Caco-2 (cell line): Measurements from ENCODE around the gene GABRB3. TPM values are rescaled to one million over a fixed set of nuclear protein-coding genes. Genes with fewer than 3 reads are reported as not detected.

Experiments
- BruUV-seq: library from RNA; stranded (reverse); fragments of 400-500 nt; replicated peaks from 2 replicates; lab custom pipeline; 2021; lab: Mats Ljungman, UMichigan
- CTCF ChIA-PET: fragments of 300-600 bp; sonication (Branson Sonifier 250); formaldehyde crosslinking; loops from one replicate; lab custom pipeline; 2022; ENCODE audit warnings: antibody characterized with exemption; lab: Charles Lee
- POLR2A ChIA-PET: fragments of 300-600 bp; sonication (Branson Sonifier 250); formaldehyde crosslinking; loops from one replicate; lab custom pipeline; 2022; ENCODE audit warnings: antibody characterized with exemption; lab: Charles Lee
- DNase-seq, 2 experiments: peaks; one replicate each; pipeline versions ENCODE4 v3.0.0 to v3.0.0-alpha.2; 2020 to 2022
- H3K27me3 ChIP-seq: replicated peaks from 2 replicates; pipeline ENCODE4 v1.6.0; 2011; ENCODE audit warnings: low read length; ENCODE audit not compliant: control insufficient read depth, insufficient read depth
- H3K36me3 ChIP-seq: 2 replicates; pipeline ENCODE4 v1.5.1; 2011; ENCODE audit warnings: low read length; ENCODE audit not compliant: control insufficient read depth, insufficient read depth
- H3K4me1 ChIP-seq: fragments of 250-450 bp; sonication (Bioruptor Pico); 2 replicates; pipeline ENCODE4 v1.5.1; 2020; ENCODE audit warnings: mild to moderate bottlenecking
- H3K4me3 ChIP-seq: 2 replicates; pipeline ENCODE4 v1.5.1; 2011; ENCODE audit warnings: low read depth, mild to moderate bottlenecking, control low read depth, low read length
- H3K9me3 ChIP-seq: fragments of 250-450 bp; sonication (Bioruptor Pico); 2 replicates; pipeline ENCODE4 v1.5.1; 2020; ENCODE audit warnings: mild to moderate bottlenecking, moderate library complexity
- H3K27ac Mint-ChIP-seq: one replicate; pipeline ENCODE4 v1.8.0; 2022; ENCODE audit warnings: mixed read lengths; ENCODE audit not compliant: unreplicated experiment
- H3K27me3 Mint-ChIP-seq: one replicate; pipeline ENCODE4 v1.8.0; 2022; ENCODE audit warnings: mixed read lengths; ENCODE audit not compliant: insufficient read depth, unreplicated experiment
- H3K36me3 Mint-ChIP-seq: one replicate; pipeline ENCODE4 v1.8.0; 2022; ENCODE audit warnings: mild to moderate bottlenecking, mixed read lengths; ENCODE audit not compliant: insufficient read depth, unreplicated experiment
- H3K4me1 Mint-ChIP-seq: one replicate; pipeline ENCODE4 v1.8.0; 2022; ENCODE audit warnings: low read depth, mixed read lengths; ENCODE audit not compliant: unreplicated experiment
- H3K4me3 Mint-ChIP-seq: one replicate; pipeline ENCODE4 v1.8.0; 2022; ENCODE audit warnings: mild to moderate bottlenecking, moderate library complexity, mixed read lengths; ENCODE audit not compliant: unreplicated experiment
- H3K9me3 Mint-ChIP-seq: one replicate; pipeline ENCODE4 v1.8.0; 2022; ENCODE audit warnings: mixed read lengths; ENCODE audit not compliant: unreplicated experiment
- CTCF ChIP-seq, 2 experiments: fragments of 200-600 bp in 1 of 2; IDR thresholded peaks; 1 replicate in 1 of 2; 2 replicates in 1 of 2; pipeline versions ENCODE4 v1.5.1 to v1.8.0; 2011 to 2022; ENCODE audit warnings: antibody characterized with exemption in 1 of 2, control low read depth in 1 of 2, inconsistent platforms in 1 of 2, low read depth in 1 of 2, low read length in 1 of 2, mild to moderate bottlenecking in 1 of 2, moderate library complexity in 1 of 2; ENCODE audit not compliant: insufficient read depth in 1 of 2, severe bottlenecking in 1 of 2, unreplicated experiment in 1 of 2
- intact Hi-C: fragments of 100-400 bp; cut with micrococcal nuclease; formaldehyde crosslinking; loops from one replicate; pipeline ENCODE4 v1.10.0; 2022; ENCODE audit not compliant: unreplicated experiment
- total RNA-seq: library from RNA; stranded (reverse); gene quantifications from 2 replicates; pipeline ENCODE4 v1.2.3, GENCODE V29; 2022

The GABRB3 gene
- total RNA-seq, 1 experiment from 2014 or later = not detected

DNA sequence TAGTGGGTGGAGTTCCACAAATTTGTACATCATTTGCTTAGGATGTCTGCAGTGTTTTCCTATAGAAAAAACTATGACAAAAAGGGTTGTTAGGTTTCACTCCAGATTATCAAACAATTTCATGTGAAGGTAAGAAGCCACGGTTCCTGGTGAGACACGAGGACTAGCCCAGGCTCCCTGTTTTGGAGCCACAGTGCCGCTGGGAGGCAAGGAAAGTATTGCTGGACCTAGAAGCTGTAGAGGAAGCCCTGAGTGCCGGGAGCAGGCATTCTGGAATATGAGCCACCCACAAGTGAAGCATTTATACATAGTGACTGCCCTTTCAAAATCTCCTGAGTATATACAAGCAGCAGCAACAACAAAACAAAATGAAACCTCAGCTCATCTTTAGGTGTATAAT lies 142.0 kb downstream of the GABRB3 start:
- ChIA-PET POLR2A (no interaction called here), CTCF (no interaction called here)
- Mint-ChIP-seq H3K9me3 (peaks cover 23% of the 10 kb centered on the region), H3K36me3 (no peaks in the 10 kb centered on the region), H3K4me3 (no peak overlapping the region), H3K4me1 (peaks cover 7% of the 10 kb centered on the region), H3K27me3 (no peaks in the 10 kb centered on the region), H3K27ac (no peak overlapping the region)
- no TSS peak for BruUV-seq
- TF ChIP-seq CTCF (IDR thresholded peaks at IDR 0.05; ENCODE audit: insufficient read depth in 1 of 2, low read depth in 1 of 2, low read length in 1 of 2, severe bottlenecking in 1 of 2, unreplicated experiment in 1 of 2) = no peak
- no peaks in the 10 kb centered on the region for H3K4me1 ChIP-seq
- no peak for DNase-seq
- no peak overlapping the region for H3K4me3 ChIP-seq
- intact Hi-C loops = no loop called here
- 0 out of 2 replicates have a peak, but pooled peaks cover 6% of the 10 kb centered on the region for H3K9me3 ChIP-seq
- no peaks in the 10 kb centered on the region for H3K36me3 ChIP-seq
- H3K27me3 ChIP-seq = no peaks in the 10 kb centered on the region

DNA sequence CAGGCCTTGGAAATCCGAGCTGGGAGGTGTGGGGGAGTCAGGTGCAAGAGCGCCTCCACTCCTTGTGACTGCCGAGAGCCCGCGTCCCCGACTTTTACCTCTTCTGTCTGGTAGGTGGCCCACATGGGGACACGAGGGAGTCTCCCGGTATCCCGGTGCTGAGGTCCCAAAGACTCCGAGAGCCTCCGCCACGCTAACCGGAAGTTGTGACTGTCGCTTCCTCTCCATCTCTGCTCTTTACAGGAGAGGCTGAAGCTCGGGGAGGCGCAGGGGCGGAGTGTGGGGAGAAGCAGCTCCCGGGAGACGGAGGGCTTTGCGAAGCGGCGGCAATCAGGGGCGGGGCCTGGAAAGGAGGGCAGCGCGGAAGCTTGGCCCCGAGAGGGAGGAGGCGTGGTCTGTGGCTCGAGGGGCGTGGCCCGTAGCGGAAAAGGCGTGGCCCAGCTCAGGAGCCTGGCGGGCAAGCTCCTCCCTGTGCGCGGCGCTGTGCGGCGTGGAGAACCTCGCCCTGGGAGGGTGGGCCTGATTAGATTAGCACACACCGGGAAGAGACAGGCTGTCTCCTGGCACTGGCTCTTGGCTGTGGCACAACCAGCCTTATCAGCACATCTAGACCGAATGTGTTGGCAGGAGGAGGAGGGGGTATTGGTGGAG lies 143.9 kb downstream of the GABRB3 start:
- Mint-ChIP-seq H3K36me3 (no peaks in the 10 kb centered on the region), H3K9me3 (peaks cover 24% of the 10 kb centered on the region), H3K4me1 (peaks cover 7% of the 10 kb centered on the region), H3K27me3 (no peaks in the 10 kb centered on the region), H3K4me3 (no peak overlapping the region), H3K27ac (no peak overlapping the region)
- CTCF ChIA-PET = no interaction called here
- DNase-seq = no peak
- TF ChIP-seq CTCF (IDR thresholded peaks at IDR 0.05; ENCODE audit: insufficient read depth in 1 of 2, low read depth in 1 of 2, low read length in 1 of 2, severe bottlenecking in 1 of 2, unreplicated experiment in 1 of 2) = no peak
- H3K4me1 ChIP-seq = no peaks in the 10 kb centered on the region
- no peak overlapping the region for H3K4me3 ChIP-seq
- H3K27me3 ChIP-seq = no peaks in the 10 kb centered on the region
- H3K9me3 ChIP-seq = 0 out of 2 replicates have a peak, but pooled peaks cover 6% of the 10 kb centered on the region
- POLR2A ChIA-PET = no interaction called here
- BruUV-seq = no TSS peak
- no peaks in the 10 kb centered on the region for H3K36me3 ChIP-seq
- intact Hi-C loops = no loop called here

DNA sequence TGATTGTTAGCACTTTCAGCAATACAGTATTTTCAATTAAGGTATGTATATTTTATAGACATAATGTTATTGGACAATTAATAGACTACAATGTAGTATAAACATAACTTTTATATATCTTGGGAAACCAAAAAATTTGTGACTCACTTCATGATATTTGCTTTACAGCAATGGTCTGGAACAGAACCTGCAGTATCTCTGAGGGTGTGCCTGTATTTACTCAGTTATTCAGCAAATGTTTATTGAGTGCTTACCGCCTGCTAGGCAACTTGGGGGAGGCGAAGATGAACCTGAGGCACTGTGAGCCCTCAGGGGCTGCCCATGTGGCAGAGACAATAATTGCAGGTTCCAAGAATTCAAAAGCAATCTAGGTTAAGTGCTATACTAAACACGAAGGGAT lies 144.8 kb downstream of the GABRB3 start:
- ChIA-PET POLR2A (no interaction called here), CTCF (no interaction called here)
- Mint-ChIP-seq H3K4me3 (no peak overlapping the region), H3K4me1 (peaks cover under 1% of the 10 kb centered on the region), H3K36me3 (no peaks in the 10 kb centered on the region), H3K27me3 (no peaks in the 10 kb centered on the region), H3K27ac (no peak overlapping the region), H3K9me3 (peaks cover 24% of the 10 kb centered on the region)
- 0 out of 2 replicates have a peak, but pooled peaks cover 6% of the 10 kb centered on the region for H3K9me3 ChIP-seq
- no TSS peak for BruUV-seq
- no peaks in the 10 kb centered on the region for H3K36me3 ChIP-seq
- DNase-seq = no peak
- no peak for TF ChIP-seq CTCF (IDR thresholded peaks at IDR 0.05; ENCODE audit: insufficient read depth in 1 of 2, low read depth in 1 of 2, low read length in 1 of 2, severe bottlenecking in 1 of 2, unreplicated experiment in 1 of 2)
- no peaks in the 10 kb centered on the region for H3K4me1 ChIP-seq
- H3K27me3 ChIP-seq = no peaks in the 10 kb centered on the region
- intact Hi-C loops = no loop called here
- H3K4me3 ChIP-seq = no peak overlapping the region
